RWPE2 (cell line): ENCODE data around the gene CMIP.

Source experiments
- ATAC-seq: fragments of 200-7000 bp; cut with Tn5 transposase; 3 replicates; pipeline ENCODE4 v1.9.1; 2021; ENCODE audit warnings: low read depth
- DNase-seq: peaks from one replicate; pipeline ENCODE4 v3.0.0-alpha.2; 2020; ENCODE audit warnings: low spot score
- H3K27ac ChIP-seq: fragments of 450-650 bp; 2 replicates; pipeline ENCODE4 v1.5.1; 2017; ENCODE audit warnings: mild to moderate bottlenecking; ENCODE audit not compliant: poor library complexity, severe bottlenecking
- H3K27me3 ChIP-seq: fragments of 250-450 bp; sonication (Bioruptor Pico); 2 replicates; pipeline ENCODE4 v1.5.1; 2021; ENCODE audit warnings: mild to moderate bottlenecking, moderate library complexity; ENCODE audit not compliant: insufficient read depth, poor library complexity, severe bottlenecking
- H3K36me3 ChIP-seq: fragments of 250-450 bp; sonication (Bioruptor Pico); 2 replicates; pipeline ENCODE4 v1.5.1; 2020; ENCODE audit warnings: low read depth, mild to moderate bottlenecking, moderate library complexity
- H3K4me1 ChIP-seq: fragments of 250-450 bp; sonication (Bioruptor Pico); 2 replicates; pipeline ENCODE4 v1.5.1; 2021; ENCODE audit warnings: mild to moderate bottlenecking, moderate library complexity; ENCODE audit not compliant: insufficient read depth, poor library complexity, severe bottlenecking
- H3K4me3 ChIP-seq: fragments of 250-450 bp; sonication (Bioruptor Pico); 2 replicates; pipeline ENCODE4 v1.5.1; 2021; ENCODE audit warnings: mild to moderate bottlenecking, moderate library complexity; ENCODE audit not compliant: severe bottlenecking
- H3K9me3 ChIP-seq: fragments of 250-450 bp; sonication (Bioruptor Pico); 2 replicates; pipeline ENCODE4 v1.5.1; 2021; ENCODE audit warnings: mild to moderate bottlenecking, moderate library complexity; ENCODE audit not compliant: severe bottlenecking
- CTCF ChIP-seq: fragments of 450-650 bp; IDR thresholded peaks from one replicate; pipeline ENCODE4 v1.5.1; 2017; ENCODE audit warnings: mild to moderate bottlenecking, moderate library complexity; ENCODE audit not compliant: poor library complexity, severe bottlenecking

The CMIP gene

GRCh38 chr16:81578636-81579413 lies 134.2 kb downstream of the CMIP start:
- ATAC-seq (no peak), DNase-seq (no peak)
- no peak for TF ChIP-seq CTCF
- Histone ChIP-seq H3K4me1 (peaks cover 38% of the 10 kb centered on the region), H3K36me3 (peaks cover 12% of the 10 kb centered on the region; the same call in 1 of the 2 replicates), H3K27me3 (no peaks in the 10 kb centered on the region), H3K9me3 (no peaks in the 10 kb centered on the region), H3K4me3 (no peak overlapping the region), H3K27ac (peak overlapping the region; percentile 95)

GRCh38 chr16:81581107-81581506 lies 136.5 kb downstream of the CMIP start:
- no peak for TF ChIP-seq CTCF
- Histone ChIP-seq H3K4me1 (peaks cover 54% of the 10 kb centered on the region), H3K27me3 (no peaks in the 10 kb centered on the region), H3K36me3 (peaks cover 19% of the 10 kb centered on the region), H3K4me3 (no peak overlapping the region), H3K9me3 (no peaks in the 10 kb centered on the region), H3K27ac (peak overlapping the region; percentile 95)
- ATAC-seq = peak; percentile 94
- DNase-seq = peak; percentile 96

- no peak for DNase-seq
- H3K9me3 ChIP-seq = no peaks in the 10 kb centered on the region
- H3K36me3 ChIP-seq = peaks cover 25% of the 10 kb centered on the region
- H3K27ac ChIP-seq = peak overlapping the region; percentile 95
- no peaks in the 10 kb centered on the region for H3K27me3 ChIP-seq
- no peak for TF ChIP-seq CTCF
- ATAC-seq = no peak
- no peak overlapping the region for H3K4me3 ChIP-seq
- H3K4me1 ChIP-seq = peaks cover 60% of the 10 kb centered on the region
Measured at GRCh38 chr16:81582655-81583441, 138.2 kb downstream of the CMIP start.

GRCh38 chr16:81583893-81584631 lies 139.5 kb downstream of the CMIP start:
- Histone ChIP-seq H3K4me3 (no peak overlapping the region), H3K27ac (peak overlapping the region; percentile 95), H3K4me1 (peaks cover 60% of the 10 kb centered on the region), H3K27me3 (no peaks in the 10 kb centered on the region), H3K9me3 (no peaks in the 10 kb centered on the region), H3K36me3 (peaks cover 25% of the 10 kb centered on the region)
- DNase-seq = peak; percentile 86
- peak; percentile 64 for ATAC-seq
- TF ChIP-seq CTCF = peak; percentile 9
